Calu3 (cell line): ENCODE measurements around the gene HACE1. TPM values are rescaled to one million over a fixed set of nuclear protein-coding genes. Genes with fewer than 3 reads are reported as not detected.

Source experiments
- BruUV-seq: library from RNA; stranded (reverse); fragments of 400-500 nt; replicated peaks from 2 replicates; lab custom pipeline; 2021; lab: Mats Ljungman, UMichigan
- CTCF ChIA-PET: fragments of 300-600 bp; sonication (Branson Sonifier 250); formaldehyde crosslinking; loops from one replicate; lab custom pipeline; 2022; ENCODE audit warnings: antibody characterized with exemption; lab: Charles Lee
- DNase-seq: peaks from one replicate; pipeline ENCODE4 v3.0.0; 2022
- H3K27ac Mint-ChIP-seq: one replicate; pipeline ENCODE4 v1.8.0; 2022; ENCODE audit warnings: mixed read lengths; ENCODE audit not compliant: unreplicated experiment
- H3K27me3 Mint-ChIP-seq: one replicate; pipeline ENCODE4 v1.8.0; 2022; ENCODE audit warnings: mixed read lengths; ENCODE audit not compliant: unreplicated experiment
- H3K36me3 Mint-ChIP-seq: one replicate; pipeline ENCODE4 v1.8.0; 2022; ENCODE audit warnings: mild to moderate bottlenecking, moderate library complexity, mixed read lengths; ENCODE audit not compliant: insufficient read depth, unreplicated experiment
- H3K4me1 Mint-ChIP-seq: one replicate; pipeline ENCODE4 v1.8.0; 2022; ENCODE audit warnings: mild to moderate bottlenecking, low read depth, mixed read lengths; ENCODE audit not compliant: unreplicated experiment
- H3K4me3 Mint-ChIP-seq: one replicate; pipeline ENCODE4 v1.8.0; 2022; ENCODE audit warnings: mild to moderate bottlenecking, low read depth, moderate library complexity, mixed read lengths; ENCODE audit not compliant: unreplicated experiment
- H3K9me3 Mint-ChIP-seq: one replicate; pipeline ENCODE4 v1.8.0; 2022; ENCODE audit warnings: low read depth, mixed read lengths; ENCODE audit not compliant: unreplicated experiment
- CTCF ChIP-seq: fragments of 200-600 bp; IDR thresholded peaks from one replicate; pipeline ENCODE4 v1.8.0; 2022; ENCODE audit warnings: antibody characterized with exemption; ENCODE audit not compliant: unreplicated experiment
- intact Hi-C: fragments of 100-400 bp; cut with micrococcal nuclease; formaldehyde crosslinking; loops from one replicate; pipeline ENCODE4 v1.10.0; 2022; ENCODE audit not compliant: unreplicated experiment
- total RNA-seq: library from RNA; stranded (reverse); gene quantifications from 2 replicates; pipeline ENCODE4 v1.2.3, GENCODE V29; 2022

HACE1 gene
- total RNA-seq, 1 experiment from 2014 or later, result 12.5 TPM

DNA sequence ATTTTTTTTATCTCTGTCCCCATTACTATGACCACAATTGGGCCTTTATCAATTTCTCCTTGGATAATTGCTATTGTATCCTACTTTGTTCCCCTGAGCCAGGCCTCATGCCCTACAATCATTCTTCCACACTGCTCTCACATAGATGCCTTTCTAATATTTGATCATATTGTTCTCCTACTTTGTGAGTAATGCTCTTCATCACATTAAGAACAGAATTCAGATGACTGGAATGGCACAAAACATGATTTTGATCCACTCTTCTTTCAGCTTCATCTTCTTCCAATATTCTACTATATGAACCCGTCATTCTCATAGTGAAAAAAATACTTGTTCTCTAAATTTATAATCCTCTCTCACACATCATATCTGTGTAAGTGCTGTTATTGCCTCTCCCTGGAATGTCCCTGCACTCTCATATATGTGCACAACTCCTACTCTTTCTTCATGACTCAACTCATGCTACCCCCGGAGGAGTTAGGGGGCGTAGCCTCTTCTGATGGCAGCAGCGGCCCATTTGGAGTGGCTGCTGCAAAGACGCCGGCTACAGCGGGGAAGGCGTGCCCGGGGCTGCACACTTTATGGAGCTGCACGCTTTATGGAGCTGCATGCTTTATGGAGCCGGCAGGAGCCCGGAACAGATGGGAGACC is 25.3 kb upstream of the HACE1 start:
- no peaks in the 10 kb centered on the region for H3K36me3 Mint-ChIP-seq
- BruUV-seq, result no TSS peak
- no peaks in the 10 kb centered on the region for H3K27me3 Mint-ChIP-seq
- H3K9me3 Mint-ChIP-seq, result peaks cover 5% of the 10 kb centered on the region
- DNase-seq, result no peak
- H3K4me1 Mint-ChIP-seq, result no peaks in the 10 kb centered on the region
- H3K4me3 Mint-ChIP-seq, result no peak overlapping the region
- no peak for TF ChIP-seq CTCF
- intact Hi-C loops, result no loop called here
- H3K27ac Mint-ChIP-seq, result no peak overlapping the region
- CTCF ChIA-PET, result no interaction called here

GRCh38 chr6:104881964-104882668 is 22.4 kb upstream of the HACE1 start:
- Mint-ChIP-seq H3K27me3 (peaks cover 3% of the 10 kb centered on the region), H3K27ac (no peak overlapping the region), H3K36me3 (no peaks in the 10 kb centered on the region), H3K4me1 (no peaks in the 10 kb centered on the region), H3K4me3 (no peak overlapping the region), H3K9me3 (no peaks in the 10 kb centered on the region)
- TF ChIP-seq CTCF, result no peak
- CTCF ChIA-PET, result interaction anchor here (0.6 kb wide), 1 partner anchor 173 kb away, joined by 3 read pairs; no protein-coding TSS in a partner anchor
- intact Hi-C loops, result no loop called here
- DNase-seq, result no peak
- BruUV-seq, result no TSS peak

DNA sequence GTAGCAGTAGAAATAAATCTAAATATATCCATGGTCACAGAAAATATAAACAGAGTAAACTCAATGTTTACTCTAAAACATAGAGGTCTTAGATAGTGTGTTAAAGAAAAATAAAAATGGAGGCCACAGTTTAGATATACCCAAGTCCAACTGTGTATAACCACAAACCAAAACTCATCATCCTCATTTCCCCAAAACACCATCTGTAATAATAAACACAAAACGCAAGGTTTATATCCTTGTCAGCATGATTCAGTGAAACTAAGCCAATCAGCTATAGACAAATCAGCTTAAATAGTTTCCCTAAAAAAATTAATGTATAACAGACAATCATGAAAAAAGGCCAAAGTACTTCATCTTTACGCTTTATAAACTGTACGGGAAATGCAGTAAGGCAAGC is 2.7 kb upstream of the HACE1 start:
- CTCF ChIA-PET, result interaction anchor here (0.5 kb wide), 1 partner anchor 1542 kb away, joined by 3 read pairs; no protein-coding TSS in a partner anchor
- TF ChIP-seq CTCF, result no peak
- H3K36me3 Mint-ChIP-seq, result peaks cover 20% of the 10 kb centered on the region
- H3K27me3 Mint-ChIP-seq, result no peaks in the 10 kb centered on the region
- no peaks in the 10 kb centered on the region for H3K9me3 Mint-ChIP-seq
- no peak for DNase-seq
- no TSS peak for BruUV-seq
- no peak overlapping the region for H3K4me3 Mint-ChIP-seq
- intact Hi-C loops, result no loop called here
- peaks cover 9% of the 10 kb centered on the region for H3K4me1 Mint-ChIP-seq
- H3K27ac Mint-ChIP-seq, result no peak overlapping the region

GRCh38 chr6:104860221-104860620 is 502 bp upstream of the HACE1 start:
- CTCF ChIA-PET, result no interaction called here
- TF ChIP-seq CTCF, result no peak
- Mint-ChIP-seq H3K27me3 (no peaks in the 10 kb centered on the region), H3K9me3 (no peaks in the 10 kb centered on the region), H3K4me1 (peaks cover 9% of the 10 kb centered on the region), H3K27ac (no peak overlapping the region), H3K4me3 (peak overlapping the region; percentile 92), H3K36me3 (peaks cover 20% of the 10 kb centered on the region)
- intact Hi-C loops, result no loop called here
- no TSS peak for BruUV-seq
- peak; percentile 4 for DNase-seq
